ENCODE measurements around the gene SERPINH1.

Gene SERPINH1

GRCh38 chr11:75616281-75616680, 54.2 kb downstream of the SERPINH1 start:
- no peak for TF ChIP-seq CTCF (conservative IDR thresholded peaks at IDR 0.05)
- H3K27ac ChIP-seq, result no peak overlapping the region

Measured in VCaP (cell line).